HG02678 (cell line): ENCODE measurements around the gene MUC2.
"Not testable (repeated sequence)": the region's sequence is repeated elsewhere in the genome, so short reads cannot be mapped to it uniquely, and the experiment has no call there.

Experiments used
- ATAC-seq: cut with Tn5 transposase; IDR thresholded peaks from one replicate; pipeline ENCODE4 v1.9.1; 2021; ENCODE audit warnings: mild to moderate bottlenecking, moderate library complexity; ENCODE audit not compliant: unreplicated experiment

MUC2 gene

DNA sequence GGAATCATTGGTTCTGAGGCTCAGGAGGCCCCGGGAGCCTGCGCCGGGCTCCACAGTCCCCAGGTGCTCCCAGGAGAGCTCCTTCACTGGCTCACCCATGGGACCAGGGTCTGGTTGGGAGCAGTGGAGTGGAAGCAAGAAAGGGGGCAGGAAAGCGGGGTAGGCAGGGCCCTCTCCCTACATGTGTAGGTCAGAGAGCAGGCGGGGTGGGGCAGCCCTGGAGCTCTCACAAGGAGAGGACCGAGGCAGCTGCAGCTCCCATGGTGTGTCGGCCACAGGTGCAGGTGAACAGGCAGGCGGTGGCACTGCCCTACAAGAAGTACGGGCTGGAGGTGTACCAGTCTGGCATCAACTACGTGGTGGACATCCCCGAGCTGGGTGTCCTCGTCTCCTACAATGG, 28.3 kb downstream of the MUC2 start:
- no peak for ATAC-seq

DNA sequence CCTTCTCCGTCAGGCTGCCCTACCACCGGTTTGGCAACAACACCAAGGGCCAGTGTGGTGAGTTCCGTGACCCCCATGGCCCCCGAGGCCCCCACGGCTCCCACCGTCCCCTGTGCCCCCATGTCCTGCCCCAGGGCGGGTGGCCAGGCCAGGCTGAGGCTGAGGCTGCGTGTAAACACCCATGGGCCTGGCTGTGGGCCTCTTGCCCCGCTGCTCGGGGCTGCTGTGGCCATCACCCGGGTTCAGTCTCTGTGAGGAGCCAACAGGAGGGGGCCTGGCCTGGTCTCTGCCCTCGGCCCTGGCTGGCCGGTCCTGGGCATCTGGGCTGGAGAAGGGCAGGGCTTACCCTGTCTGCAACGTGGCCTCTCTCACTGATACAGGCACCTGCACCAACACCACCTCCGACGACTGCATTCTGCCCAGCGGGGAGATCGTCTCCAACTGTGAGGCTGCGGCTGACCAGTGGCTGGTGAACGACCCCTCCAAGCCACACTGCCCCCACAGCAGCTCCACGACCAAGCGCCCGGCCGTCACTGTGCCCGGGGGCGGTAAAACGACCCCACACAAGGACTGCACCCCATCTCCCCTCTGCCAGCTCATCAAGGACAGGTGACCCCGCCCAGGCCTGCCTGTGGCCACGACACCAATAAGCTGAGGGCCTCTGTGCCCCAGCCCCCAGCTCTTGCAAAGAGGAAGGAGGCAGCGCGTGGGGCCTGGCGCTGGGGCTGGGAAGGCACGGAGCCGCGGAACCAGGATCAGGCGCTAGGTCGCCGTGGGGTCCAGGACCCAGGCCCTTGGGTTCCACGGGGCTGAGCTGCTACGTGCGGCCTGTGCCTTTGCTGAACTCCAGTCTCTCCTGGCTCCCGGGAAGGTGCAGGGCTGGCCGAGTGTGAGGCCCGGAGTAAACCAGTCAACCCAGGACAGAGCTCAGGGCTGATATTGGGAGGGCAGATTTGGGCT, 29.0 kb downstream of the MUC2 start:
- ATAC-seq = no peak

DNA sequence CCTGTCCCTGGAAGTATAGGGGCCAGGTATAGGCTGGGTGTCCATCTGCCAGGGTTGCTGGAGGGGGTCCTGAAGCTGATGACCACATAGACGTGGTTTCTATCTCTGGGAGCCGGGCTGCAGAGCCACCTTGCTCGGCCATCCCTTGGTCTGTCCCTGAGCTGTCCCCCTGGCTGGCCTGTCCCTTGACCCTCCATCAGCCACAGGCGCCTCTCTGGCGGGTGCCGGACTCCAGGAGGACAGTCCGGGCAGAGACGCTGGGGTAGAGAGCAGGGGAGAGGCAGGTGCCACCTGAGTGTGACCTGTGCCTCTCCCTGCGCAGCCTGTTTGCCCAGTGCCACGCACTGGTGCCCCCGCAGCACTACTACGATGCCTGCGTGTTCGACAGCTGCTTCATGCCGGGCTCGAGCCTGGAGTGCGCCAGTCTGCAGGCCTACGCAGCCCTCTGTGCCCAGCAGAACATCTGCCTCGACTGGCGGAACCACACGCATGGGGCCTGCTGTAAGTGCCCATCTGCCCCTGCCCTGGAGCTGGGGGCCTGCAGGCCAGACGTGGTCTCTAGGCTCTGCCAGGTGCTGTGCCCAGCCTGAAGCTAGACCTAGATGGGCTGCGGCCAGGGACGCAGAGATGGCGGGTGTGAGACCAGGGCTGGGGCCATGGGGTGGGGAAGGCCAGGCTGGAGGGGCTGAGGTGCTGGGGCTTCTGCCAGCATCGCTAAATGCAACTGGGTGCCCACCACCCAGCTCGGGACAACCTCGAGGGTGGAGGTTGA, 29.9 kb downstream of the MUC2 start:
- no peak for ATAC-seq

DNA sequence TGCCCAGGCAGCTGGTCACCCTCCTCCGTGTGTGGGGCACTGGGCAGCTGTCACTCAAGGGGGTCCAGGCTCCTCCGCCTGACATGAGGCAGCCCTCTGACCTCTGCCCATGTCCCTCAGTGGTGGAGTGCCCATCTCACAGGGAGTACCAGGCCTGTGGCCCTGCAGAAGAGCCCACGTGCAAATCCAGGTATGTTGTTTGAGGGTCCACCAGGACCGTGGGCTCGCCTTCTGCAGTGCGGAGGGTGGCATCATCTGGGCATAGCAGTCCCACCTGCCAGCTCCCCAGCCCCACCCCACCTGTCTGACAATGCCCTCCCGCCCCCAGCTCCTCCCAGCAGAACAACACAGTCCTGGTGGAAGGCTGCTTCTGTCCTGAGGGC, 30.5 kb downstream of the MUC2 start:
- no peak for ATAC-seq

DNA sequence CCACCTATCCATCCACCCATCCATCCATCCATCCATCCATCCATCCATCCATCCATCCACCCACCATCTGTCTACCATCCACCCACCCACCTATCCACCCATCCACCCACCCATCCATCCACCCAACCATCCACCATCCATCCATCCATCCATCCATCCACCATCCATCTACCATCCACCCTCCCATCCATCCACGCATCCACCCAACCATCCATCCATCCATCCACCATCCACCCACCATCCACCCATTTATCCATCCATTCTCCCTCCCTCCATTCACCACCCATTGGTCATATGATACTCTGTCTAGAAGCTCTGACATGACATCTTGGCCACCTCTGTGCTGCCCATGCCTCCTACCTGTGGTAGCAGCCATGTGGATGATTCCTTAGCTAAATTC, 31.7 kb downstream of the MUC2 start:
- ATAC-seq = no peak

DNA sequence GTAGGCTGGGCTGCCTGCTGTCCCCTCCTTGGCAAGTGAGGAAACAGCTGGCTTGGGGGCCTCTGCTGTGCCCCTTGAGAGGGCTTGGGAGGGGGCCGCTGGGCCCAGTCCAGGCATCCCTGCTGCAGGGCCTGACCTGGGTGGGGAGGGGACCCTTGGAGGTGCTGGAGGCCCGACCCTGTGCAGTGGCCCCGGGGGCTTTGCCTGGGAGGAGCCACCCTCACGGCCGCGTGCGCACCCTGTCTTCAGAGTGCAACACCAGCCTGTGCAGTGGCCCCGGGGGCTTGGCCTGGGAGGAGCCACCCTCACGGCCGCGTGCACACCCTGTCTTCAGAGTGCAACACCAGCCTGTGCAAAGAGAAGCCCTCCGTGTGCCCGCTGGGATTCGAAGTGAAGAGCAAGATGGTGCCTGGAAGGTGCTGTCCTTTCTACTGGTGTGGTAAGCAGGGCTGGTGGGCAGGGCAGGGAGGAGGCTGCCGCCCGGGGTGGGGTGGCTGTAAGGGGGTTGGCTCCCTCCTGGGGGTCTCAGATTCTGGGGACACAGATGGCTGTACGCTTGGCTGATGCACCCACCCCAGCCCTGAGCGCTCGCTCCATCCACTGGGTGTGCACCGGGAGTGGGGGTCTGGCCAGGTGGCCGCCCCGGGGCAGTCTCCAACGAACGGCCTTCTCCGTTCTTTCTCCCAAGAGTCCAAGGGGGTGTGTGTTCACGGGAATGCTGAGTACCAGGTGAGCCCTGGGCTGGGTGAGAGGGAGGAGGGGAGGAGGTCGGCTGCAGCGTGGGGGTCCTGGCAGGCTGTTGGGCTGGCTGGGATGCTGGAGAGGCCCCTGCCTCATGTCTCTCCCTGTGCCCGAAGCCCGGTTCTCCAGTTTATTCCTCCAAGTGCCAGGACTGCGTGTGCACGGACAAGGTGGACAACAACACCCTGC, 32.9 kb downstream of the MUC2 start:
- no peak for ATAC-seq

DNA sequence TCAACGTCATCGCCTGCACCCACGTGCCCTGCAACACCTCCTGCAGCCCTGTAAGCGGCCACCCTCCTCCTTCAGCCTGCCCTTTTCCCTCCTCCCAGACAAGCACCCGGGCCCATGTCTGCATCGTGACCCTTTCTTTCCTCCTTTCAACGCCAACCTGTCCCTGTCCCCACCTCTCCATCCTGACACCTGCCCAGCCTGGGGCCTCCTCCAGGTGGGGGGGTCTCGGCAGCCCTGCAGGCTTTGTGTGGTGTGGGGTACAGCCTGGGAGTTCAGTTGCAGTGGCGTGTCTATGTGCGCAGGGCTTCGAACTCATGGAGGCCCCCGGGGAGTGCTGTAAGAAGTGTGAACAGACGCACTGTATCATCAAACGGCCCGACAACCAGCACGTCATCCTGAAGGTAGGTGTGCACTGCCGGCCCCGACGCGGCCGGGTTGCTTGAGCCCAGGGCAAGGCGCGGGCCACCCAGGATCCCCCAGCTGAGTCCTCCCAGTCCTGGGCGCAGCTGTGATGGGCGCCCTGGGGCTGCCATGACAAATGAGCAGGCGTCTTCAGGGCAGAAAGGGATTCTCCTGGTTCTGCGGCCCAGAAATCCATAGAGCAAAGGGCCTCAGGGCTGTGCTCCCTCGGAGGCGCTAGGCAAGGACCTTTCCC, 33.7 kb downstream of the MUC2 start:
- no peak for ATAC-seq

DNA sequence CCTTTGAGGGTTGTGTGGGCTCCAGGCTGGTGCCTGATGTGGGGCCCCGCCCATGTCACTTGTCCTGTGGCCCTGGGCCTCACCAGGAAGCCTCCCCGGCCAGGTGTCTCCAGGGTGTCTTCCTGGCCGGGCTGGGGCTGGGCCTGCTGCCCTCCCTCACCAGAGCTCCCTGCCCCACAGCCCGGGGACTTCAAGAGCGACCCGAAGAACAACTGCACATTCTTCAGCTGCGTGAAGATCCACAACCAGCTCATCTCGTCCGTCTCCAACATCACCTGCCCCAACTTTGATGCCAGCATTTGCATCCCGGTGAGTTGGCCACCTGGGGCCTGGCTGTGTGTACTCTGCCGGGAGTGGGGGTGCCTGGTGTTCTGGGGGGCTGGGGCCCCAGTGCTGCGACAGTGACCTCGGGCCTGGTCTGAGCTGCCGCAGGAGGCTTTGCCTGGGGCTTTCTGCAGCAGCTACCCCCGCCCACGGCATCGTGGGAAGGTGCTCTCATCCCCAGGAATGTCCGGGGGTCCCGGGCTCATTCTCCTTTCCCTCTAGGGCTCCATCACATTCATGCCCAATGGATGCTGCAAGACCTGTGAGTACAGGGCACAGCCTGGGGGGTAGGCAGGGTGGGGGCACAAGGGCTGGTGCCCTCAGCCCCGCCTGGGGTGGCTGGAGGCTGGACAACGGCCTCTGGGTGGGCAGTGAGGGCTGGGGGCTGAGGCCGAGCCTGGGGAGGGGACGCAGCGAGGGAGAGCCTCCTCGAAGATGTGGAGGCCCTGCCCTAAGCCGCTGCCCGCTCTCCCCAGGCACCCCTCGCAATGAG, 34.6 kb downstream of the MUC2 start:
- ATAC-seq = no peak

DNA sequence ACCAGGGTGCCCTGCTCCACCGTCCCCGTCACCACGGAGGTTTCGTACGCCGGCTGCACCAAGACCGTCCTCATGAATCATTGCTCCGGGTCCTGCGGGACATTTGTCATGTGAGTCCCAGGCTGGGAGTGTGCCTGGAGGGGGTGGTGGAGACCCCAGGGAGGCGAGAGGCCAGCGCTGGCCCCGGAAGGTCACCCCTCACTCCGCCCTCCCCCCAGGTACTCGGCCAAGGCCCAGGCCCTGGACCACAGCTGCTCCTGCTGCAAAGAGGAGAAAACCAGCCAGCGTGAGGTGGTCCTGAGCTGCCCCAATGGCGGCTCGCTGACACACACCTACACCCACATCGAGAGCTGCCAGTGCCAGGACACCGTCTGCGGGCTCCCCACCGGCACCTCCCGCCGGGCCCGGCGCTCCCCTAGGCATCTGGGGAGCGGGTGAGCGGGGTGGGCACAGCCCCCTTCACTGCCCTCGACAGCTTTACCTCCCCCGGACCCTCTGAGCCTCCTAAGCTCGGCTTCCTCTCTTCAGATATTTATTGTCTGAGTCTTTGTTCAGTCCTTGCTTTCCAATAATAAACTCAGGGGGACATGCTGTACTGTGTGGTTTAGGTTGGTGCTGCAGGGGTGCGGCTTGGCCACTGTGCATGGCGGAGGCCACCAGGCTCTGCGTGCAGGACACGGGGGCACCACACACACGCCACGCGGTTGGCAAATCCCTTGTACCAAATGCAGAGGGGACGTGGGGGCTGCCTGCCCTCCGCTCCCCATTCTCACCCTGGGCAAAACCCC, 35.4 kb downstream of the MUC2 start:
- ATAC-seq = no peak

DNA sequence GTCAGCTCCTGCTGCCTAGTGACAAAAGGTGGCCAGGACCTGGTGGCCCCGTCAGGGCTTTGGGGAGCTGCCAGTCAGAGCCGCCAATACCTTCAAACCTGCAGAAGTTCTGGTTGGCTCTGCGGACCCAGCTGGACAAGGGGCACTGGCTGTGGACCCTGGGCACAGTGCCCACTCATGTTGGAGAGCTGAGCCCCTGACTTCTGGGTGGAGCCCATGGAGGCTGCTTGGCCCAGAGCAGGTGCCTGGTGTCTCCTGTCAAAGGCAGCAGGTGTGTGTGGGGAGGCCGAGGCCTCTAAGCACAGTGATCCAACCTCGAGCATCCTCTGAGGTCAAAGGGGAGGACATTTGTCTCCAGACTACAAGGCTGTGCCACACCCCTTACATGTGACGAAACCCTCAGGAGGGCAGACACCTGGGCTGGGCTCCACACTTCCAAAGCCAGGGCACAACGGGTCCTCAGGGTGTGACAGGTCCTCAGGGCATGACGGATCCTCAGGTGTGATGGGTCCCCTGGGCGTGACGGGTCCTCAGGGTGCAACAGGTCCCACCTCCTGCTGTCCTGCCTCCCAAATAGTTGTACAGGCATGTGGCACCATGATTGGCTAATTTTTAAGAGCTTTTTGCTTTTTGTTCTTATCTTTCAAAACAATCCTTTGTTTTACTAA, 37.0 kb downstream of the MUC2 start:
- ATAC-seq = no peak

DNA sequence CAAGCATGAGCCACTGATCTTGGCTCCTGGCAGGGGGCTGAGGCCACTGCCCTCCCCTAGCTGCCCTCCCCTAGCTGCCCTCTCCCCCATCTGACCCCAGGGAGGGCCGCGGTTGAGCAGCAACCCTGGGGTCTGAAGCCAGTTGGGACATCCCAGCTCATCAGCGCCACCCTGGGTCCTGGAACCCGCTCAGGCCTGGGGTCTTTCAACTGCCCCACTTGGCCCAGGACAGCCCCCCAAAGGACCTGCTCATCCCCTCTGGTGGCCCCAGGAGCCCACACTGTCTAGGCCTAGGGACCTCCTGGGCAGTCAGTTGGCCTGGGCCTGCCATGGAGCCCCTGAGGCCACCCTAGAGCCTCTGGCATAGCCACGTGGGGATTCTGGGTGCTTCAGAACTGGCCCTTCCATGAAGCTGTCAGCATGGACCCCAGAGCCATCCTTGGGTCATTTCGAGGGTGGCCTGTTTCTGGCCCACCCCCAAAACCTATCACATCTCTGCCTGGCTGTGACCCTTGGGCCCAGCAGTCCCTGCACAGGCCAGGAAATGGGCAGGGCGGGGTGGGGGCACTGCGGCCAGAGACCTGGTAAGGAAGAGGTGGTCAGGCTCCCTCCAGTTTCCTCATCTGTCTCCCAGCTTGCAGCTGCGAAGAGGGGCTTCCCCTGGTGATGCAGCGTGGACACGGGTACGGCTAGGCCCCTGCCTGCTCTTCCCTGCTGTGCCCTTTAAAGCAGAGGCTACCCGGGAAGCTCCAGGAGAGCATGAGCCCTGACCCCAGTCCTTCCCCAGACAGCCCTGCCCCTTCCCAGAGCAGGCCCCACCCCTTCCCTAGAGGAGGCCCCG, 37.9 kb downstream of the MUC2 start:
- ATAC-seq = no peak

DNA sequence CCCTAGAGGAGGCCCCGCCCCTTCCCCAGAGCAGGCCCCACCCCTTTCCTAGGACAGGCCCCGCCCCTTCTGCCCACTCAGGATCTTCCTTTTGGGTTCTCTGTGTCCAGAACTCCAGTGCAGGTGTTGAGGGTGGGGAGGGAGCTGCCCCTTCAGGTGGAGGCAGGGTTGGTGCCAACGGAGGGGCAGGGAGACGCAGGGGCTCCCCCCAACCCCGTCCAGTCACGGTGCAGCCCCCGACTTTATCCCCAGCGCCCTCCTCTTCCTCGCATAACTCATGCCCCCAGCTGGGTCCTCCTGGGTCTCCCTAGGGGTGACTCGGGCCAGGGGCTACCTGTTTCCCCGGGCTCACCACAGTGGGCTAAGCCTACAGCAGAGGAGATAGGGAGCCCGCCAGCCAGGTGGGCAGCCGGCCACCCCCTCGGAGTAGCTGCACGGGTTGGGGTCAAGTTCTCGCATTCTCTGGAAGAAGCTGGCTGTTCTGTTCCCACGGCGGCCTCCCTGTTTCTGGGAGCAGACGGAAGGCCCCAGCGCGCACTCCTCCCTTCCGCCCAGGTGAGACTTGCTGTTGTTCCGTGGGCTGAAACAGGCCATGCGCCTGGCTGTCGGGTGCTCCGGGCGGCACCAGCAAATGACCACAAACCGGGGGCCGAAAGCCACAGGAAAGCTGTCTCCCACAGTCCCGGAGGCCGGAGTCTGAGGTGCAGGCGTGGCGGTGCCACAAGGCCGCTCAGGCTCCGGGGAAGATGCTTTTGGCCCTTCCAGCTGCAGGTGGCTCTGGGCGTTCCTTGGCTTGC, 38.9 kb downstream of the MUC2 start:
- ATAC-seq = no peak

DNA sequence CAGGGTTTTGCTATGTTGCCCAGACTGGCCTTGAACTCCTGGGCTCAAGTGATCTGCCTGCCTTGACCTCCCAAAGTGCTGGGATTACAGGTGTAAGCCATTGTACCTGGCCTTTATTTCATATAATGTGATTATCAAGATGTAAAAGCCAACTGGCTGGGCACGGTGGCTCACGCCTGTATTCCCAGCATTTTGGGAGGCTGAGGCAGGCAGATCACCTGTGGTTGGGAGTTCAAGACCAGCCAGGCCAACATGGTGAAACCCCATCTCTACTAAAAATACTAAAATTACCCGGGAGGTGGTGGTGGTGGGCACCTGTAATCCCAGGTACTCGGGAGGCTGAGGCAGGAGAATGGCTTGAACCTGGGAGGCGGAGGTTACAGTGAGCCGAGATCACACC, 40.6 kb downstream of the MUC2 start:
- not testable (repeated sequence) for ATAC-seq

DNA sequence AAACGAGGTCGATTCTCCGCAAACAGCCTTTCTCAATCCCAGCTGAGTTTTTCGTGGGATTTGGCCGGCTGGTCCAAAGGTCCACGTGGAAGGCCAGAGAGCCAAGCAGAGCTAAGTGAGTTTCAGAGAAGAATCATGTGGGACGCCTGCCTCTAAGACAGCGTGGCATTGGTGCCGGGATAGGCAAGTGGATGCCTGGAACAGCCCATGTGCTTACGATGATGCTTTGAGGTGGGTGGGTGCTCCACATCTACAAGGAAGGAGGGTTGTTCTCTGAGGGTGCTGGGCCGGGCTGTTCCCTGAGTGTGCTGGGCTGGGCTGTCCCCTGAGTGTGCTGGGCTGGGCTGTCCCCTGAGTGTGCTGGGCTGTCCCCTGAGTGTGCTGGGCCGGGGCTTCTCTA, 41.4 kb downstream of the MUC2 start:
- no peak for ATAC-seq

DNA sequence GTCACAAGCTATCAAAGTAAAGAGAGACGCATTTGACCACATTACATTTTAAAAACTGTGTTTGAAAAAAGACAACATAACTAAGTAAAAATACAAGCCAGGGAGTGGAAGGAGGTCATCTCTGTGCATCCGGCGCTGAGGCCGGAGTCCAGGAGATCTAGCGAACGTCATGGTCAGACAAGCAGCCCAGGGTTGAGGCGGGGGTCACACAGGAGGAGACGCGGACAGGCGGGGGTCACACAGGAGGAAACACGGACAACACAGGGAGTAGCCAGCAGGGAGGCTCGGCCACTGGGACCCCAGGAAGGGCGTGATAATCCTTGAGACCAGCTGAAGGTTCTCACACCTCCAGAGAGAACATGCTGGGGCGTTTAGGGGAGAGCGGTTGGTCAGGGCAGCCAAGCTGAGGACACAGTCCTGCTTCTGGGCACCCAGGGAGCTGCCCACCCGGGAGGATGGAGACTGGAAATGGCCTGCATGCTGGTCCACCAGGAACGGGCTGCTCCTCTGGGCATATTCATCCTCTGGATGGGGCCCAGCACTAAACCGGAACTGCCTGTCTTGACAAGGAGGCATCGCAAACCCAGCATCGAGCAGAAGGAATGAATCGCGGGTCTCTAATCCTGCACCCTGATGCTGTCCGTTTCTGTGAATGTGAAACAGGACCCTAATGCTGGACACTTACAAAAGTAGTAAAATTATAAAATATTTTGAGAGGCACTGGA, 42.2 kb downstream of the MUC2 start:
- ATAC-seq = no peak

DNA sequence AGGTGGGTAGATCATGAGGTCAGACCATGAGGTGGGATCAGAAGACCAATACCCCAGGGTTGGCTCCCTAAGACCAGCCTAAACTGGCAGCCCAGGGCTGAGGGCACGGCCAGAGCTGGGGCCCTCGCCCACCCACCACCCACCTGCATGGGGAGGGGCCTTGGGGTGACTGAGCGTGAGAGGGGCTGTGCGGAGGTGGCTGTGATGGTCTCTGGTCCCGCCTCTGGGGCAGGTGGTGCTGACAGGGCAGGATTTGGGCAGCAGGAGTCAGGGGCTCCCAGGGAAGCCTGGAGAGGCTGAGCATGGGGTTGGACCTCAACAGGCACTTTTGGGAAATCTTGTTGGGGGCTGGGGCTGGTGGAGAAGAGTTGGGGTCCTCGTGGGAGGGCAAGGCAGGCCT, 43.3 kb downstream of the MUC2 start:
- ATAC-seq = no peak
